ENCODE data around the gene NUDT9.

The NUDT9 gene

GRCh38 chr4:87505862-87506261 is 83.5 kb downstream of the NUDT9 start:
- in situ Hi-C loops (cut with MboI; ENCODE audit: low sequenced_read_pairs): loop anchor here (25.0 kb wide), 1 partner anchor 331 kb away; the partner anchor contains the start of gene MEPE

GRCh38 chr4:87506974-87507701 is 84.8 kb downstream of the NUDT9 start:
- in situ Hi-C loops (cut with MboI; ENCODE audit: low sequenced_read_pairs): loop anchor here (25.0 kb wide), 1 partner anchor 330 kb away; the partner anchor contains the start of gene MEPE

Measured in HL-60/S4 treated with phorbol 12-myristate 13-acetate at 8.2 ng/mL for 4 days and 3 days (cell line).